Prostate gland (tissue), 2 donors: ENCODE data around the gene PHOX2B.

Experiments used
- POLR2A ChIP-seq: fragments of 450-650 bp; IDR thresholded peaks from one replicate; pipeline ENCODE4 v1.6.1; 2016; ENCODE audit warnings: antibody characterized with exemption, mild to moderate bottlenecking
- POLR2AphosphoS5 ChIP-seq: sonication (generic); formaldehyde crosslinking; IDR thresholded peaks from one replicate; pipeline ENCODE4 v1.6.1; 2017; ENCODE audit warnings: antibody characterized with exemption
- TF ChIP-seq, protein P1 (sequence below), 4 experiments: fragments of 200-600 bp in 2 of 4; fragments of 450-650 bp in 2 of 4; sonication (generic) in 2 of 4; IDR thresholded peaks; 1 replicate in 3 of 4; 2 replicates in 1 of 4; pipeline ENCODE4 v1.5.1; 2016 to 2019; ENCODE audit warnings: antibody characterized with exemption in 4 of 4, mild to moderate bottlenecking in 2 of 4, moderate library complexity in 2 of 4

GRCh38 chr4:41714364-41715000, 34.0 kb downstream of the PHOX2B start:
- TF ChIP-seq, protein P1, sequence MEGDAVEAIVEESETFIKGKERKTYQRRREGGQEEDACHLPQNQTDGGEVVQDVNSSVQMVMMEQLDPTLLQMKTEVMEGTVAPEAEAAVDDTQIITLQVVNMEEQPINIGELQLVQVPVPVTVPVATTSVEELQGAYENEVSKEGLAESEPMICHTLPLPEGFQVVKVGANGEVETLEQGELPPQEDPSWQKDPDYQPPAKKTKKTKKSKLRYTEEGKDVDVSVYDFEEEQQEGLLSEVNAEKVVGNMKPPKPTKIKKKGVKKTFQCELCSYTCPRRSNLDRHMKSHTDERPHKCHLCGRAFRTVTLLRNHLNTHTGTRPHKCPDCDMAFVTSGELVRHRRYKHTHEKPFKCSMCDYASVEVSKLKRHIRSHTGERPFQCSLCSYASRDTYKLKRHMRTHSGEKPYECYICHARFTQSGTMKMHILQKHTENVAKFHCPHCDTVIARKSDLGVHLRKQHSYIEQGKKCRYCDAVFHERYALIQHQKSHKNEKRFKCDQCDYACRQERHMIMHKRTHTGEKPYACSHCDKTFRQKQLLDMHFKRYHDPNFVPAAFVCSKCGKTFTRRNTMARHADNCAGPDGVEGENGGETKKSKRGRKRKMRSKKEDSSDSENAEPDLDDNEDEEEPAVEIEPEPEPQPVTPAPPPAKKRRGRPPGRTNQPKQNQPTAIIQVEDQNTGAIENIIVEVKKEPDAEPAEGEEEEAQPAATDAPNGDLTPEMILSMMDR (IDR thresholded peaks at IDR 0.05), result no peak
- TF ChIP-seq POLR2A (no peak), POLR2AphosphoS5 (no peak)
